Ovary (tissue), 3 donors: ENCODE measurements around the gene ATG16L2.

Source experiments
- CTCF ChIP-seq, 3 donors: fragments of 450-650 bp in 2 of 3; fragments of 200-600 bp in 1 of 3; IDR thresholded peaks; one replicate each; pipeline versions ENCODE4 v1.5.1 to v1.8.0; 2016 to 2022; ENCODE audit warnings: antibody characterized with exemption in 3 of 3, mild to moderate bottlenecking in 1 of 3
- EP300 ChIP-seq: sonication (generic); formaldehyde crosslinking; IDR thresholded peaks from one replicate; pipeline ENCODE4 v1.6.1; 2017; ENCODE audit warnings: antibody characterized with exemption
- POLR2A ChIP-seq: fragments of 450-650 bp; IDR thresholded peaks from one replicate; pipeline ENCODE4 v1.6.1; 2017; ENCODE audit warnings: antibody characterized with exemption, mild to moderate bottlenecking, moderate library complexity
- donor health status: DM: no; HTN: no; CAD: no.

DNA sequence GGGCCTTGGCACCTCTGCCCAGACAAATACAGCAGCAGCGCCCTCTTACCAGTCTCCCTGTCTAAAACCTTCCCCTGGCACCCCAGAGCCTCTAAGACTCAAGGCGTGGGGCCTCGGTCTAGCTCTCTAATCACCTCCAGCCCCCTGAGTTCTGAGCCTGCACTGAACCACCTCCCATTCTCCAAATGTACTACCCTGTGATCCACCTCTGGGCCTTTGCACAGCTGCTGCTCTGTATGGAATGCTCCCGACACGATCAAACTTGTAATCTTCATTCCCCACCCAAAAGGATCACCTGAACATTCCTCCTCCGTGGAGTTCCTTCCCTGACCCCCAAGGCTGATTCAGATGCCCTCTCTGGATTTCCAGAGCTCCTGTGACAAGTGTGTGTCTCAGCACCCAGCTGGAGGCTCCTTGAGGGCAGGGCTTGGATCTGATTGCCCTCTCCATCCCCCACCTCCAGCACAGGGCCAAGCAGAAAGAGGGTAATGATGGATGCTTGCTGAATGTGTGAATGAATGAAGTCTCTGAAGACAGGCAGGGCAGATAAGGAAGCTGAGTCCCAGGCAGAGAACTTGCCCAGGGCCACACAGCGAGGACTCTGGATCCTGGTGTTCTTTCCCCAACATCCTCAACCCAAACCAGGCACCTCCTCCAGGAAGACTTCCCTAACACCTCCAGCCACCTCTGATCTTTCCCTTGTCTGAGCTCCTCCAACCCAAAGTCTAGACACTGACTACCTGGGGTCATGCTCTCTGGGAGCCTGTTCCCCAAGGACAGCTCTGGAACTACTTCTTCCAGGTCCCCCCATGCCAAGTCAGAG lies 38.7 kb upstream of the ATG16L2 start:
- TF ChIP-seq CTCF (IDR thresholded peaks at IDR 0.05): no peak
- no peak for TF ChIP-seq POLR2A
- no peak for TF ChIP-seq EP300
